ENCODE measurements around the gene TMEM255B.
"Not testable (repeated sequence)": the region's sequence is repeated elsewhere in the genome, so short reads cannot be mapped to it uniquely, and the experiment has no call there.

TMEM255B gene

GRCh38 chr13:113770441-113770840 lies 11.4 kb downstream of the TMEM255B start:
- DNase-seq, result no peak

DNA sequence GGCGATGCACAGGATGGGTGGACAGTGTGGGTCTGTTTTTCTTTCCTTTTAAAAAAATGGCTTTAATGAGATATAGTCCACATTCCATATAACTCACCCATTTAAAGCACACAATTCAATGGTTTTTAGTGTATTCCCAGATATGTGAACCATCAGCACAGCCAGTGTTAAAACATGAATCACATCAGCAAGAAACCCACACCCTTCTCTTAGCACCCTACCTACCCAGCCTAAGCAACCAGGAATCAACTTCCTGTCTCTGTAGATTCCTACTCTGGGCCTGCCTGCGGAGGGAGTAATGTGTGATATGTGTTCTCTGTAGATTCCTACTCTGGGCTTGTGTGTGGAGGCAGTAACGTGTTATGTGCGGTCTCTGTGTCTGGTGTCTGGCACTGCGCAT lies 11.9 kb downstream of the TMEM255B start:
- DNase-seq, result no peak

GRCh38 chr13:113771709-113772331 lies 12.8 kb downstream of the TMEM255B start:
- DNase-seq, result no peak

DNA sequence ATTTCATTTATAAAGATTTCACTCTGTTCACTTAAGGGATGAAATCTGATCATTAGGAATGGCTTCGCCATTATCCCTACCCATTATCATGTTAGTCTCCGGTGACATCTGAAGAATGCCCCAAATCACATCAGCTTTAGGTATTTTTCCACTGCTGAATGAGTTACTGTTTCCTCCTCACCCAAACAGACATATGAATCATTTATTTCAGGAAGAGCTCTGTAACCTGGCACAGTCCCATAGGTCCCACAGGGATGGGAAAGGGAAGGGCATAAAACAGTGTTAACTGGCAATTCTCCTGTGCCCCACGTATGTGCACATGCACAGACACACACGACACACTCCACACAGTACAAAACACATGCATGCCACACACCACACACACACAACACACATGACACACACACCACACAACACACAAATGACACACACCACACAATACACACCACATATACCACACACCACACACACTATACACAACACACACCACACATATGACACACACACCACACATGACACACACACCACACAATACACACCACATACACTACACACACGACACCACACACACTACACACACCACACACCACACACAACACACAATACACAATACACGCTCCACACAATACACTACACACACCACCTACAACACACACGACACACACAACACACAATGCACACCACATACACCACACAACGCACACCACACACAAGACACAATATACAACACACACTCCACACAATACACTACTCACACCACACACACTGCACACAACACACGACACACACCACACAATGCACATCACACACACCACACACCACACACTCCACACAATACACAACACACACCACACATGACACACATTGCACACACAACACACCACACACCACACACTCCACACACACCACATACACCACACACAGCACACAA lies 15.4 kb downstream of the TMEM255B start:
- peak; percentile 52 for DNase-seq

DNA sequence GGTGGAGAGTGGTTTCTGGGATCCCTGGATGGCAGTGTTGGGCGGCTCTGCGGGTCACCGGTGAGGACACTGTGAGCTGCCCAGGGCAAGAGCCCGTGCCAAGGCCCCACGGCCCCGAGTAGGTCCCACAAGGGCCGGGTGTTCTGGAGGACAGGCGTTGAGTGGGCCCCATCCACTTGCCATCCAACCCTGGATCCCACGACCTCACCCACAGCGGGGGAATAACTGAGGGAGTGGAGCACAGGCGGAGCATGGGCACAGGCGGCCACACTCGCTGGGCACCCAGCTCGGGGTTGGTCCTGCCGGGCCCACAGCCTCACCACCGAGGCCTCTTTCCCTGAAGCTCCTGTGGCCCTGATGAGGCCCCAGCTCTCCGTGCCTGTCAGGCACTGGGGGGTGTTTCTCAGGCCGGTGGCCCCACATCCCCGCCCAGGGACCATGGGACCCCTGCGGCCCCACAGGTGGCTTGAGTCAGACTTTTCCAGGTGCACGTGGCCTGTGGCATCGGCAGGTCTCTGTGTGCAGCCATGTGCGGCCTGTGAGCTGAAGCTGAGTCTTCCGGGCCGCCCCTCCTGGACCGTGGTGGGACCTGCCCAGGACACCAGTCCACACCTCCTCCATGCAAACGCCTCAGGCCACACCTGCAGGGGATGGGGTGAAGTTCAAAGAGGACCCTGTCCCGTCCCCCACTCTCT lies 16.6 kb downstream of the TMEM255B start:
- no peak for DNase-seq

DNA sequence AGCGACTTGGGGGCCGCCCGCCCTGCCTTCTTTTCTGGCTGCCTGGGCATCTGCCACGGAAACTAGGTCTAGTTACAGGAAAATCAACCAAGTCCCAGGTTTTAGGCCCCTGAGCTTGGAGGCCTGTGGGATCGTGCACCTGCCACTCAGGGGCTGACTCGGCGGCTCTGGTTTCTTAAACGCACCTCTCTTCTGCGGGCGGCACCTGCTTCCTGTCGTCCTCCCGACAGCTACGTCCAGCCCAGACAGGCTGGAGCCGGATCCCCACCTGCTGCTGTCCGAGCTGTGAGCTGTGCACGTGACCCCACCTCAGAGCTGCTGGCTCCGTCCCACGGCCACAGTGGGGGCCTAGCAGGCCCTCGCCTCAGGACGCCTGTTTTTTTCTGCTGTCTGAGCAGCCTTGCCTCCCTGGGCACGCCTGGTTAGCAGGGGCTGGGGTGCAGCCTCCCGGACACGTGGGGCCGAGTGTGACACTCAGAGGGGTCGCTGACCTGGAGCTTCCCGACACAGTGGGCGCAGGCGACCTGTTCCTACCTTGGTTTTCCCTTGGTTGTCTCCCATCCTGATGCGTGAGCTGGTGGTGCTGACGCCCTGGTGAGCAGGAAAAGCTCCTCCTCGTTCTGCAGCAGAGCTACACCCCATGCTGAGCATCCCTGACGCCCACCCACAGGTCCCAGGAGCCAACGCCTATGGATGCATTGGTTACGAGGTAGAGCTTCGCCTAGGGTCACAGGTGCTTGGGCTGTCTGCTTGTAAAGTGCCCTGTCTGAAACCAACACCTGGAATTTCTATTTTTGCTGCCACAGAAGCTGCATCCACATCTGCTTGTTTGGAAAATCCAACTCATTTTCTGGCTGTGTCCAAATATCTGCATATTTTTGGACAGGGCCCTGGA lies 17.5 kb downstream of the TMEM255B start:
- DNase-seq, result no peak

GRCh38 chr13:113777311-113778260 lies 18.6 kb downstream of the TMEM255B start:
- DNase-seq, result peak; percentile 11

DNA sequence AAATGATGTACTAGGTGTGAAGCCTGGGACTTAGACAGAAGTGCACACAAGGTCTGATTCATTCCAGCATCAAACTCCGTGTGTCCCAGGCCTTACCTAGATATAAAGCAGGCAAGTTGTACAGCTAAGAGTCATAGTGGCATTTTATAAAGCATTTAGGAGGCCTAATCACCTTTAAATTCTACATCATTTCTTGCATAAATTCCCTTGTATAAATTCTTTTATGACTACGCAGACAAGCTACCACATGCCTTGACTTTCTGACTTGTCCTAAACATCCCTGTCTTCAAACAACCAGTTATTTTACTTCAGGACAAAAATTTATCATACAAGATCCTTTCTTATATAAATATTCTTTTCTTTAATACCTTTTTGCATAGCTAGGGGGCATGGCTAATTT lies 22.5 kb downstream of the TMEM255B start:
- DNase-seq, result no peak

DNA sequence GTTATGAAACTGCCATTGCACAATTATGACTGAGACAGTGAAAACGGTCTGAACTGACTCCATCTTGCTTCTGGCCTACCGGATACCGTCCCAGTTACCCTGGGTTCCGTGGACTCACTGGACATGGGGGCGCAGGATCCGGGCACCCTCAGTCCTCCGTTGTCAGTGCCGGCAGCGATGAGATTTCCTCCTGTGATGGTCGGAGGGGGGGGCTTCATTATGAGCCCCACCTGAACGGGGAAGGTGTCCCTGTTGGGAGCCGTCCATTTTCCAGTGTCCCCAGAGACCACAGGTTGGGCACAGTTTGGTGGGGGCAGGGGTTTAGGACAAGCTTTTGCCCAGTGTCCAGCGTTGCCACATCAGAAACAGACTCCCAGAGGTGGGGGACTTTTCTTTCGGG lies 23.4 kb downstream of the TMEM255B start:
- DNase-seq, result no peak

GRCh38 chr13:113783200-113783881 lies 24.3 kb downstream of the TMEM255B start:
- no peak for DNase-seq

DNA sequence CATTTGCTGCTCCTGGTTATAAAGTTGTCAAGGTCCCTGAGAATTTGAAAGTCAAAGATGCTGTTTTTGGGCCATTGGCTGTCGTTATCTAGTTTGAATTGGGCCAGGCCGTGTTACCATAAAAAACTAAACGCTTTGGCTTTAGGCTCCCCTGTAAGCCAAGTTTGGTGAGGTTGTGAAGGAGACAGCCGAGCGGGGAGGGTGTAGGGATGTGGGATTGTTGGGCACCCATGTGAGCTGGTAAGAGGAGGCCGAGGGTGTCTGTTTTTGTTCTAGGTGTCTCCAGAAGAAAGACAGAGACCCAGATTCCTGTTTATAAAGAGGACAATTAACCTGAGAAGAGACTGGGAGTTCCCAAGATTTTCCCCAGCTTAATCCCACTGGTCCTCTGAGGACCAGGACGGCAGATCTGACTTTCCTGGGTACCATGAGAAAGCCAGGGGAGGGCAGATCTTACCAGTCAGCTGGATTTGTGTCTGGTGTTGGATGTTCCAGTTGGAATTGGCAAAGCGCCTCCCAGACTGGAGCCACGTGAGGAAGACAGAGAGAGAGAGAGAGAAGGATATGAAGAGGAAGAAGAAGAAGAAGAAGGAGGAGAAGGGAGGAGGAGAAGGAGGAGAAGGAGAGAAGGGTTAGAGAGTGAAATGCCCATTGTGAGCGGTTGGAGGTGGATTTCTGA lies 25.1 kb downstream of the TMEM255B start:
- no peak for DNase-seq

DNA sequence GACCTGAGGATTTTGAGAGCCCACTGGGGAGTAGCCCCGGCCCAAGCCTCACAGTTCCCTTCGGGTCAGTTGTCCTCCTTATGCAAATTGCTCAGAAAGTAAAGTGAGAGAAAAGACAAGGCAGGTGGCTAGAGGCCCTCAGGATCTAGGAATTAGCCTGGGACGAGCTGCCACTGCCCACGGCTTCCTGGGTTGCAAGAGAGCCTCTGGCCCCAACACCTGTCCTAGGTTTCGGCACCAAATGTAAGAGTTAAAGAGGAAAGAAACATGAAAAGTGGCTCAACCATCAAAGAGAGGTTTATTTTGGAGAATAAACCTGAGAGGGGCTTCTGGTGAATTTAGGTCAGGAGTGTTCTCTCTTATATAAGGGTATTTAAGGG lies 25.6 kb downstream of the TMEM255B start:
- no peak for DNase-seq

GRCh38 chr13:113785051-113786010 lies 26.3 kb downstream of the TMEM255B start:
- DNase-seq, result peak; percentile 97

DNA sequence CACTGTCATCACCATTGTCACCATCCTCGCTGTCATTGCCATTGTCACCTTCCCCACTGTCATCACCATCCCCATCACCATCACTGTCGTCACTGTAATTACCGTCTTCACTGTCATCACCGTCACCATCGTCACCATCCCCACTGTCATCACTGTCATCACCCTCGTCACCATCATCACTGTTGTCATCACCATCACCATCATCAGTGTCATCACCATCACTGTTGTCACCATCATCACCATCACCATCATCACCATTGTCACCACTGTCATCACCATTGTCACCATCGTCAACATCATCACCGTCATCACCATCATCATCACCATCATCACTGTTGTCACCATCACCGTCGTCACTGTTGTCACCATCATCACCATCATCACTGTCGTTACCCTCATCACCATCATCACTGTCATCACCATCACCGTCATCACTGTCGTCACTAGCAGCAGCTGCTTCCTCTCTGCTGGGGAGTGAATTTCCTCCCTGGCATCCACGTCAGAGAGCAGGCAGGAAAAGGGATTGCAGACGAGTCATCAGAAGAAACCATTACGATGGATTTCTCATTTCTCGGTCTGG lies 27.3 kb downstream of the TMEM255B start:
- DNase-seq, result peak; percentile 42

GRCh38 chr13:113787694-113788093 lies 28.7 kb downstream of the TMEM255B start:
- DNase-seq, result no peak

GRCh38 chr13:113788413-113789135 lies 29.5 kb downstream of the TMEM255B start:
- DNase-seq, result no peak

- no peak for DNase-seq
These were observed 30.1 kb downstream of the TMEM255B start for GRCh38 chr13:113789167-113789566.

DNA sequence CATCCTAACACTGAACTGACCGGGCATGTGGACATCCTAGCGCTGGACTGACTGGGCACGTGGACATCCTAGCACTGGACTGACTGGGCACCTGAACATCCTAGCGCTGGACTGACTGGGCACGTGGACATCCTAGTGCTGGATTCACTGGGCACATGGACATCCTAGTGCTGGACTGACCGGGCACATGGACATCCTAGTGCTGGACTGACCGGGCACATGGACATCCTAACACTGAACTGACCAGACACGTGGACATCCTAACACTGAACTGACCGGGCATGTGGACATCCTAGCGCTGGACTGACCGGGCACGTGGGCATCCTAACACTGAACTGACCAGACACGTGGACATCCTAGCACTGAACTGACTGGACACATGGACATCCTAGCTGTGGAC lies 30.9 kb downstream of the TMEM255B start:
- not testable (repeated sequence) for DNase-seq

Measured in T1000 (cell line).